Spleen (tissue), 11 donors: ENCODE data around the gene TMEM30B. TPM values are rescaled to one million over a fixed set of nuclear protein-coding genes. Genes with fewer than 3 reads are reported as not detected.

Experiments used
- DNase-seq: peaks from one replicate; pipeline ENCODE4 v3.0.0-alpha.2; 2020
- H3K27ac ChIP-seq, 8 donors: fragments of 200-600 bp; sonication (generic) in 7 of 8; 1 replicate in 4 of 8; 2 replicates in 4 of 8; pipeline versions ENCODE4 v1.5.0 to v1.8.0; 2016 to 2021; ENCODE audit warnings: inconsistent platforms in 4 of 8, mild to moderate bottlenecking in 4 of 8, moderate library complexity in 1 of 8
- H3K27me3 ChIP-seq, 7 donors: fragments of 200-600 bp; sonication (generic) in 6 of 7; replicated peaks in 1 of 7; 1 replicate in 4 of 7; 2 replicates in 3 of 7; pipeline versions ENCODE4 v1.5.0 to v1.8.0; 2016 to 2021; ENCODE audit warnings: inconsistent platforms in 3 of 7, mild to moderate bottlenecking in 1 of 7
- H3K36me3 ChIP-seq, 6 donors: fragments of 200-600 bp; sonication (generic) in 5 of 6; 1 replicate in 4 of 6; 2 replicates in 2 of 6; pipeline versions ENCODE4 v1.5.0 to v1.8.0; 2016 to 2021; ENCODE audit warnings: inconsistent platforms in 2 of 6
- H3K4me1 ChIP-seq, 6 donors: fragments of 200-600 bp; sonication (generic) in 5 of 6; 1 replicate in 3 of 6; 2 replicates in 3 of 6; pipeline versions ENCODE4 v1.5.0 to v1.8.0; 2016 to 2021; ENCODE audit warnings: inconsistent platforms in 3 of 6
- H3K4me3 ChIP-seq, 8 donors: fragments of 200-600 bp; sonication (generic) in 7 of 8; 1 replicate in 4 of 8; 2 replicates in 4 of 8; pipeline versions ENCODE4 v1.5.0 to v1.8.0; 2016 to 2021; ENCODE audit warnings: inconsistent platforms in 4 of 8, mild to moderate bottlenecking in 4 of 8, moderate library complexity in 2 of 8
- H3K9me3 ChIP-seq, 8 donors: fragments of 200-600 bp; sonication (generic) in 7 of 8; 1 replicate in 4 of 8; 2 replicates in 4 of 8; pipeline versions ENCODE4 v1.5.0 to v1.8.0; 2016 to 2021; ENCODE audit warnings: inconsistent platforms in 4 of 8
- CTCF ChIP-seq, 11 experiments: fragments of 200-600 bp in 7 of 11; fragments of 450-650 bp in 4 of 11; sonication (generic) in 4 of 11; IDR thresholded peaks in 8 of 11; conservative IDR thresholded peaks in 3 of 11; 1 replicate in 7 of 11; 2 replicates in 4 of 11; pipeline versions ENCODE4 v1.4.0 to v1.8.0; 2016 to 2021; ENCODE audit warnings: antibody characterized with exemption in 11 of 11, inconsistent platforms in 4 of 11, mild to moderate bottlenecking in 1 of 11
- POLR2A ChIP-seq, 3 donors: fragments of 450-650 bp; IDR thresholded peaks; one replicate each; pipeline ENCODE4 v1.5.1; 2017; ENCODE audit warnings: antibody characterized with exemption in 3 of 3, mild to moderate bottlenecking in 1 of 3
- POLR2AphosphoS5 ChIP-seq, 3 donors: sonication (generic); formaldehyde crosslinking; IDR thresholded peaks; one replicate each; pipeline ENCODE4 v1.5.1; 2017; ENCODE audit warnings: antibody characterized with exemption in 3 of 3
- WGBS, 5 donors: extraction: QIAGEN DNeasy Blood & Tissue Kit in 3 of 5; methylation state at CpG; one replicate each; pipeline versions ENCODE4 v1.1.5 to v1.1.7; 2013 to 2018; 5-methylcytosine and 5-hydroxymethylcytosine counted together
- intact Hi-C: fragments of 100-400 bp; cut with DNase I; formaldehyde crosslinking; loops from one replicate; pipeline ENCODE4 v1.15.0; 2023; ENCODE audit warnings: low total_unique reads
- polyA plus RNA-seq, 3 donors: library from polyadenylated mRNA; stranded (reverse); fragments of 200-250 nt; gene quantifications; one replicate each; pipeline ENCODE4 v1.2.1, GENCODE V29; 2013
- total RNA-seq, 7 donors: library from RNA; depleted of rRNA in 3 of 7; stranded (reverse); fragments of >200 nt in 3 of 7; fragmentation: NEBNext Ultra II Directional in 4 of 7; extraction: Animal tissue kit (Norgen Biotek cat#: 25700) in 4 of 7; gene quantifications; one replicate each; pipeline versions ENCODE4 v1.1.0 to v1.2.1, GENCODE V29; 2016 to 2021
- donor health status: healthy with polysubstance abuse.
- donor health status: DM: no; HTN: no; CAD: no; lungs with moderate emphysema.
- donor health status: DM: no; HTN: no; CAD: no.
- donor health status: Bipolar disorder and iron deficiency.
- donor health status: healthy.
- donor health status: DM: no; HTN: no; CAD: no.
- donor health status: DM: yes; HTN: yes; CAD: no.

The TMEM30B gene
- total and polyA plus RNA-seq, 10 donors = 0.17 to 1.0 (median 0.59) TPM

- Histone ChIP-seq H3K27me3 (no peaks in the 10 kb centered on the region), H3K4me3 (no peak overlapping the region), H3K9me3 (no peaks in the 10 kb centered on the region), H3K36me3 (no peaks in the 10 kb centered on the region), H3K27ac (no peak overlapping the region), H3K4me1 (peaks cover 0 to 23% (median 13%) of the 10 kb centered on the region in 6 donors)
- TF ChIP-seq POLR2A (IDR thresholded peaks at IDR 0.05) (no peak), POLR2AphosphoS5 (IDR thresholded peaks at IDR 0.05) (no peak), CTCF (IDR thresholded peaks at IDR 0.05 in 8 of 11, conservative IDR thresholded peaks at IDR 0.05 in 3 of 11) (no peak)
- DNase-seq = no peak
- WGBS, 5 donors = 71 to 88% (median 86%) methylated on average over 3 of the region's 3 CpGs
- intact Hi-C loops = no loop called here
These were observed 7.6 kb upstream of the TMEM30B start for GRCh38 chr14:61288720-61289119.

GRCh38 chr14:61288228-61288627 is 7.1 kb upstream of the TMEM30B start:
- Histone ChIP-seq H3K9me3 (no peaks in the 10 kb centered on the region), H3K4me3 (no peak overlapping the region), H3K27ac (no peak overlapping the region), H3K4me1 (peaks cover 0 to 24% (median 13%) of the 10 kb centered on the region in 6 donors), H3K27me3 (no peaks in the 10 kb centered on the region), H3K36me3 (no peaks in the 10 kb centered on the region)
- no peak for TF ChIP-seq POLR2AphosphoS5 (IDR thresholded peaks at IDR 0.05)
- DNase-seq = no peak
- intact Hi-C loops = no loop called here
- 90 to 94% (median 92%) methylated on average over 4 of the region's 4 CpGs for WGBS, 5 donors

GRCh38 chr14:61287196-61287595 is 6.1 kb upstream of the TMEM30B start:
- 81 to 89% (median 86%) methylated on average over 7 of the region's 7 CpGs for WGBS, 5 donors
- intact Hi-C loops = no loop called here

DNA sequence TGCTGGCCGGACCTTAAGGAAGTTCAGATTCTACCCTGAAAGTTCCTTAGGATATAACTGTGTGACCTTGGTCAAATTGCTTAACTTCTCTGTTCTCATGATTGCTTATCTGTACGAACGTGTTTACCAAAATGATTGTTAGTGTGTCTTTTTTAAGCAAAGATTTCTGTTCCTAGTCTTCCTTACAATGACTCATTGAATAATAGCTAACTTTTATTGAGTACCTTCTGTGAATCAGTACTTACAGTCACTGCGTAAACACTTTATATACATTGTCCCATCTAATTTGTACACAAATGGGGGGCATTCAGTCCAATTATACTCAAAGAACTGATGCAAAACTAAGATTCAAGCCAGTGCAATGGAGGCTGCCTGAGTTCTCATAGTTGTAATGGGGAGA is 4.2 kb upstream of the TMEM30B start:
- WGBS, 5 donors = 68 to 82% (median 78%) methylated on average over 4 of the region's 4 CpGs
- no peak overlapping the region for H3K4me3 ChIP-seq
- peak overlapping the region in 1 of 8 donors; percentile 3 for H3K27ac ChIP-seq
- no peaks in the 10 kb centered on the region for H3K36me3 ChIP-seq
- intact Hi-C loops = no loop called here
- TF ChIP-seq POLR2A (IDR thresholded peaks at IDR 0.05) = no peak
- TF ChIP-seq POLR2AphosphoS5 (IDR thresholded peaks at IDR 0.05) = no peak
- TF ChIP-seq CTCF (IDR thresholded peaks at IDR 0.05 in 8 of 11, conservative IDR thresholded peaks at IDR 0.05 in 3 of 11) = no peak
- H3K9me3 ChIP-seq = no peaks in the 10 kb centered on the region
- DNase-seq = no peak
- H3K27me3 ChIP-seq = peaks cover 0 to 20% (median 12%) of the 10 kb centered on the region in 7 donors
- H3K4me1 ChIP-seq = peaks cover 0 to 37% (median 26%) of the 10 kb centered on the region in 6 donors

More at GRCh38 chr14:61287196-61287595, 6.1 kb upstream of the TMEM30B start:
- Histone ChIP-seq H3K4me3 (no peak overlapping the region), H3K36me3 (no peaks in the 10 kb centered on the region), H3K9me3 (no peaks in the 10 kb centered on the region), H3K27ac (no peak overlapping the region), H3K4me1 (peaks cover 0 to 24% (median 13%) of the 10 kb centered on the region in 6 donors), H3K27me3 (peaks cover 0 to 1% (median 0%) of the 10 kb centered on the region in 7 donors)
- no peak for DNase-seq
- TF ChIP-seq CTCF (IDR thresholded peaks at IDR 0.05 in 8 of 11, conservative IDR thresholded peaks at IDR 0.05 in 3 of 11) = no peak
- no peak for TF ChIP-seq POLR2A (IDR thresholded peaks at IDR 0.05)

DNA sequence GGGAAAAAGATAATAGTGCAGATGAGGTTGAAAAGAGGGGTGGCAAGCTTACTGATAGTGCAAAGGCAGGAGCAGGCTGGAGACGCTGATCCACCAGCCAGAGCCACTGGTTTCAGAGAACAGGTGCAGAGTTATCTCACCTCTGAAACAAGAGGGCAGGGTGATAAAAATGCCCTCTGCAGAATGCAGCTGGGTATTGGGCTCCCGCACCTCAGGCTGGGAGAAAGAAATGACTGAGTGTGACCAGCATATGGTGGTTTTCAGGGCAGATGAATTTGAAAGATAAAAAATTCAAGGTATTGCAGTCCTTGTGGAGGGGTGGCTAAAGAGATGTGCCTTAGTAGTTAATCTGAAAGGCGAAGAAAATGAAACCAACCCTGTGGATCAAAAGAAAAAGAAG is 2.9 kb upstream of the TMEM30B start:
- DNase-seq = no peak
- no peak overlapping the region for H3K4me3 ChIP-seq
- TF ChIP-seq POLR2AphosphoS5 (IDR thresholded peaks at IDR 0.05) = no peak
- no peak for TF ChIP-seq CTCF (IDR thresholded peaks at IDR 0.05 in 8 of 11, conservative IDR thresholded peaks at IDR 0.05 in 3 of 11)
- TF ChIP-seq POLR2A (IDR thresholded peaks at IDR 0.05) = no peak
- no peaks in the 10 kb centered on the region for H3K9me3 ChIP-seq
- intact Hi-C loops = no loop called here
- peaks cover 0 to 45% (median 35%) of the 10 kb centered on the region in 6 donors for H3K4me1 ChIP-seq
- peaks cover 0 to 33% (median 21%) of the 10 kb centered on the region in 7 donors for H3K27me3 ChIP-seq
- 74 to 81% (median 79%) methylated on average over 3 of the region's 3 CpGs for WGBS, 5 donors
- H3K27ac ChIP-seq = no peak overlapping the region
- no peaks in the 10 kb centered on the region for H3K36me3 ChIP-seq
